ENCODE results near the gene EDC3. TPM values are rescaled to one million over a fixed set of nuclear protein-coding genes. Genes with fewer than 3 reads are reported as not detected.

Gene EDC3
- polyA plus RNA-seq, 1 of the 3 experiments (the other 2 are of a cell fraction): 34.9 TPM

- TF ChIP-seq REST (IDR thresholded peaks at IDR 0.05; ENCODE audit: low read depth, low read length): no peak
- no peak for TF ChIP-seq MXI1 (IDR thresholded peaks at IDR 0.05; ENCODE audit: low read depth, low read length)
- no peak for TF ChIP-seq SIN3A (IDR thresholded peaks at IDR 0.05; ENCODE audit: borderline replicate concordance, low read depth, low read length)
These were observed 73.1 kb downstream of the EDC3 start (continued) for GRCh38 chr15:74622758-74623157.

GRCh38 chr15:74621936-74622335, 73.9 kb downstream of the EDC3 start:
- ChIA-PET POLR2A (interaction anchor here (2.1 kb wide), 1 partner anchor 9 kb away, joined by 5 read pairs; no protein-coding TSS in a partner anchor), CTCF (interaction anchor here (0.7 to 39.4 kb wide), 15 partner anchors 10 to 284 kb away, joined by 3 to 1109 read pairs (median 5); partner anchors contain the start of genes ARID3B, CSK, CYP1A2 and FAM219B)
- DNase-seq: peak; percentile 44
- Histone ChIP-seq H3K4me2 (no peak overlapping the region), H3K36me3 (replicated peaks in 1 of 2; ENCODE audit: control insufficient read depth in 1 of 2, insufficient read depth in 2 of 2, low read length in 1 of 2) (peaks cover 37 to 86% of the 10 kb centered on the region in 2 experiments), H3K9me2 (no peaks in the 10 kb centered on the region), H3K79me2 (ENCODE audit: insufficient read depth) (peaks cover 62% of the 10 kb centered on the region), H3K9me3 (no peaks in the 10 kb centered on the region), H3K27ac (ENCODE audit: low read depth in 2 of 2, low read length in 1 of 2) (no peak overlapping the region; a peak in 1 of 4 replicates), H4K20me1 (ENCODE audit: insufficient read depth) (peaks cover 74% of the 10 kb centered on the region), H3K9ac (no peak overlapping the region), H3K27me3 (ENCODE audit: insufficient read depth) (no peaks in the 10 kb centered on the region), H3K4me1 (ENCODE audit: control insufficient read depth in 1 of 2, insufficient read depth in 2 of 2, low read depth in 1 of 2, low read length in 1 of 2) (peaks cover 0 to 18% of the 10 kb centered on the region in 2 experiments; a peak in 2 of 4 replicates), H3K4me3 (ENCODE audit: low read depth in 2 of 2, low read length in 1 of 2) (no peak overlapping the region), H3F3A (replicated peaks; ENCODE audit: insufficient read depth) (peaks cover 12% of the 10 kb centered on the region), H2AFZ (ENCODE audit: low read depth) (no peak overlapping the region)
- 97% methylated on average over 18 of the region's 21 CpGs for WGBS (ENCODE audit: low lambda C conversion rate)
- TF ChIP-seq SIN3A (IDR thresholded peaks at IDR 0.05; ENCODE audit: borderline replicate concordance, low read depth, low read length): no peak
- TF ChIP-seq REST (IDR thresholded peaks at IDR 0.05; ENCODE audit: low read depth, low read length): no peak
- no peak for TF ChIP-seq TEAD4 (IDR thresholded peaks at IDR 0.05; ENCODE audit: borderline replicate concordance, insufficient read depth)
- no peak for TF ChIP-seq NFIC (IDR thresholded peaks at IDR 0.05; ENCODE audit: borderline replicate concordance)
- no peak for TF ChIP-seq GABPA (IDR thresholded peaks at IDR 0.05; ENCODE audit: low read depth)
- TF ChIP-seq NRF1 (IDR thresholded peaks at IDR 0.05; ENCODE audit: low read depth, low read length): no peak
- no peak for TF ChIP-seq RCOR1 (IDR thresholded peaks at IDR 0.05; ENCODE audit: low read length)
- peak; percentile 47 for TF ChIP-seq PBX3 (IDR thresholded peaks at IDR 0.05)
